ENCODE results near the gene HJURP.
"Not testable (repeated sequence)": the region's sequence is repeated elsewhere in the genome, so short reads cannot be mapped to it uniquely, and the experiment has no call there.

Gene HJURP, protein sequence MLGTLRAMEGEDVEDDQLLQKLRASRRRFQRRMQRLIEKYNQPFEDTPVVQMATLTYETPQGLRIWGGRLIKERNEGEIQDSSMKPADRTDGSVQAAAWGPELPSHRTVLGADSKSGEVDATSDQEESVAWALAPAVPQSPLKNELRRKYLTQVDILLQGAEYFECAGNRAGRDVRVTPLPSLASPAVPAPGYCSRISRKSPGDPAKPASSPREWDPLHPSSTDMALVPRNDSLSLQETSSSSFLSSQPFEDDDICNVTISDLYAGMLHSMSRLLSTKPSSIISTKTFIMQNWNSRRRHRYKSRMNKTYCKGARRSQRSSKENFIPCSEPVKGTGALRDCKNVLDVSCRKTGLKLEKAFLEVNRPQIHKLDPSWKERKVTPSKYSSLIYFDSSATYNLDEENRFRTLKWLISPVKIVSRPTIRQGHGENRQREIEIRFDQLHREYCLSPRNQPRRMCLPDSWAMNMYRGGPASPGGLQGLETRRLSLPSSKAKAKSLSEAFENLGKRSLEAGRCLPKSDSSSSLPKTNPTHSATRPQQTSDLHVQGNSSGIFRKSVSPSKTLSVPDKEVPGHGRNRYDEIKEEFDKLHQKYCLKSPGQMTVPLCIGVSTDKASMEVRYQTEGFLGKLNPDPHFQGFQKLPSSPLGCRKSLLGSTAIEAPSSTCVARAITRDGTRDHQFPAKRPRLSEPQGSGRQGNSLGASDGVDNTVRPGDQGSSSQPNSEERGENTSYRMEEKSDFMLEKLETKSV

DNA sequence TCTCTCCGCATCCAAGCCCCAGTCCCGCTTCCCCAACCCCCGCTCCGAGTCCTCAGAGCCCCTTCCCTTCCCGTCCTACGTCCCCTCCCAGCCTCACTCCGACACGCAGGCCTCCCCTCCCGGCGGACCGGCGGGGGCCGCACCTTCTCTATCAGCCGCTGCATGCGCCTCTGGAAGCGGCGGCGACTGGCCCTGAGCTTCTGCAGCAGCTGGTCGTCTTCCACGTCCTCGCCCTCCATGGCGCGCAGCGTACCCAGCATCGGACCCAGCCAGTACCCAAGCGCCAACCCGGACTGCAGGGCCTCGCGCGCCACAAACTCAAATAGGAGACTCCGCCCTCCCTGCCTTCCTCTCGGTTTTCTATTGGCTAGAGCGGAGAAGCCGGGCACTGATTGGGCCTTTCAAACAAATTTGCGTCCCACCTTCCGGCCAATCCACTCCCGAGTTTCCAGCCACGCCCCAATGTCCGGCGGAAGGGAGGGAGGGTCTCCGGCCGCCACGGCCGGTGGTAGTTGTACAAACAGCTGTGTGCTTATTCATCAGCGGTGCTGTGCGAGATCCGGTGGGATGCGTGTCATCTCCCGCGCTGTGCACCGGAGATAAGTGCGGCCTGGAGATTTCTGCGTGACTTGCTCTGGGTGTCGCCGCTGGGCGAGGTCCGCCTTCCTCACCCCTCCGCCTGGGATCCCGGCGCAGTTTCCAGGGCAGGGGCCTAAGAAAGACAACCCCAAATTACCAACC lies at the start of gene HJURP:
Gene HJURP (minus strand): TSS at position 295 of the 741 bp plus-strand sequence. CDS start 35 bp downstream, at position 260.
- FAIRE-seq = peak; percentile 97

DNA sequence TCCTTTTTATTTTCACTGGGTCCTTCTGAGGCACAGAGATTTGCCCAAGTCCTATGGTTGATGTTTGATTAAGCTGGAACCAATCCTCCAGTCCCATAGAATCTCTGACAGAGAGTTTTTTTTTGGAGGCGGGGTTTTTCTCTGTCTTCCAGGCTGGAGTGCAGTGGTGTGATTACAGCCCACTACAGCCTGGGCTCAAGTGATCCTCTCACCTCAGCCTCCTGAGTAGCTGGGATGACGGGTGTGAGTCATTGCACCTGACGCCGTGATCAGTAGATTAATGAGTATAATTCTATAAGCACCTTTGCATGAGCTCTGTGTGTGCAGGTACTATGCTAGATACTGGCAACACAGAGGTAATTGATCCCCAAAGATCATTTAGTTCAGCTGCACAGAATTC lies 47.5 kb upstream of the HJURP start:
- FAIRE-seq = no peak

DNA sequence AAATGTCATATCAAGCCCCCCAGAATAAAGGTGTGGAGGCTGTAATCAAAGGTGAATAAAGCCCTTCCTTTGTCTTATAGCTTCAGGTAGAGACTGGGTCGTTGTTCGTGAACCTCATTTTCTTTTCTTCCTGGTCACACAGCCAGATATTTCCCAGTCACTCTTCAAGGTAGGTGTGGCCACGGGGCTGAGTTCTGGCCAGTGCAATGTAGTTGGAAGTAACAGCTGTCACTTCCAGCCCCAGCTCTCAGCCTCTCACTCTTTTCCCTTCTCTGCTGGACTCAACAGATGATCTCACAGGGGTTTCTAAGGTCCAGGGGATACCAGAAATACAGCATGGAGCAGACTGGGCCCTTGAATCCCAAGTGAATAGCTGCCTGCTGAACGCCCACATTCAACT lies 47.0 kb upstream of the HJURP start:
- FAIRE-seq = no peak

DNA sequence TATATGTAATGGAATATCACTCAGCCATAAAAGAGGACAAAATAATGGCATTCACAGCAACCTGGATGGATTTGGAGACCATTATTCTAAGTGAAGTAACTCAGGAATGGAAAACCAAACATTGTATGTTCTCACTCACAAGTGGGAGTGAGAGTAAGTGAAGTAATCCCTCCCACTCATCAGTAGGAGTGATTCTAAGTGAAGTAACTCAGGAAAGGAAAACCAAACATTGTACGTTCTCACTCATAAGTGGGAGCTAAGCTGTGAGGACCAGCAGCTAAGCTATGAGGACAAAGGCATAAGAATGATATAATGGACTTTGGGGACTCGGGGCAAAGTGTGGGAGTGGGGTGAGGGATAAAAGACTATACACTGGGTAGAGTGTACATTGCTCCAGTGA lies 41.9 kb upstream of the HJURP start:
- FAIRE-seq = not testable (repeated sequence)

DNA sequence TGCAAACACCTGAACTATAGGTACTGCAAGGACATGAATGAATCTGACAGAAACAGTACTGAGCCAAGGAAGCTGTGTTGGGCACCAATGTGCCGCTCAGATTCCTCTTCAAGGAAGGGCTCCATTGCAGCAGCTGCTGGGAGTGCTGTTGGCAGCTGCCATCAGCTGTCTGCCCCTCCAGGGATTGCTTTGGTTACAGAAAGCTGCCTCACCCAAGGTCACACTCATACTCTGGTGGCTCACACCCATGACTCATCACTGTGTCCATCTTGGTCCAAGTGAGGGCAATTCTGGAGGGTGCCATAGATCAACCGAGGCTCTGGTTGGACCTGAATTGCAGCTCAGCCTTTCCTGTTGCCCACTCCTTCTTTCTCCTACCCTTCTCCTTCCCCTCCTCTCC lies 38.5 kb upstream of the HJURP start:
- no peak for FAIRE-seq

DNA sequence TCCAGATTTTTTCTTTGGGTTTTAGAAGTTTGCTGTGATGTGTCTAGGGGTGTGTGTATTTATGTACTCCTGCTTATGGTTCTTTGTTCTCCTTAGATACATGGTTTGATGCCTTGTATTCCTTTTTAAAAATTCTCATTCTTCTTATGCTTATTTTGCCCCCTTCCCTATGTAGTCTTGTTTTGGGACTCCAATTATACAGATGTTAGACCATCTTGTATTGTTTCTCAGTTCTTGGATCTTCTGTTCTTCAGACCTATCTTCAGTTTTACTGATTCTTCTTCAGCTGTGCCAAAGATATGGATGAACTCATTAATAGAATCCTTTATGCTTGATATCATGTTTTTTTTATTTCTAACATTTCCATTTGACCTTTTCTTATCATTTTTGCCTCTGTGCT lies 28.0 kb upstream of the HJURP start:
- no peak for FAIRE-seq

DNA sequence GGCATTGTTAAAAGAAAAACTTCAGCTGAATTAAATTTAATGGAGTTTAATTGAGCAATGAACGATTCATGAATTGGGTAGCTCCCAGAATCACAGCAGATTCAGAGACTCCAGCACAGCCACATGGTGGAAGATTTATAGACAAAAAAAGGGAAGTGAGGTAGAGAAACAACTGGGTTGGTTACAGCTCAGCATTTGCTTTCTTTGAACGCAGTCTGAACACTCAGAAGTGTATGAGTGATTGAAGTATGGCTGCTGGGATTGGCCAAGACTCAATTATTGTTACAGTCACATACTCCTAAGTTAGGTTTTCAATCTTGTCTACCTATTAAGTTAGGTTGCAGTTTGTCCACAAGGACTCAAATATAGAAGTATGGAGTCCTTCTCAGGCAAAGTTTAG lies 17.8 kb upstream of the HJURP start:
- not testable (repeated sequence) for FAIRE-seq

DNA sequence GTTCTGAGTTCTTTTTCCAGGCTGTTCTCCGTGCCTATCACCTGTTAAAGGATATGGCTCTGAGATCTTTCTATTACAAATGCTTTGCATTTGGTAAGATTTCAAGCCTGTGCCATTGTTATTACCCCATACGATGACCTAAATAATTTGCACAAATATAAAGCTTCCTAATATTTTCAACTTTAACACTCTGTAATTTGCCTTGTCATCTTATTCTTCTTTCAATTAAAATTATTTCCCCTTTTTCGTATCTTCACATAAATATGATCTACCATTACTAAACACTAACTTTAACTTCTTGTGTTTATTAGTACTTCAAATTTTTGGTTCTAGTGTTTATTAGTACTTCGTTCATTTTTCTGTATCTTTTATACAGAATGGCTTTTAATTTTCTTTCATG lies 17.1 kb upstream of the HJURP start:
- FAIRE-seq = peak; percentile 30

DNA sequence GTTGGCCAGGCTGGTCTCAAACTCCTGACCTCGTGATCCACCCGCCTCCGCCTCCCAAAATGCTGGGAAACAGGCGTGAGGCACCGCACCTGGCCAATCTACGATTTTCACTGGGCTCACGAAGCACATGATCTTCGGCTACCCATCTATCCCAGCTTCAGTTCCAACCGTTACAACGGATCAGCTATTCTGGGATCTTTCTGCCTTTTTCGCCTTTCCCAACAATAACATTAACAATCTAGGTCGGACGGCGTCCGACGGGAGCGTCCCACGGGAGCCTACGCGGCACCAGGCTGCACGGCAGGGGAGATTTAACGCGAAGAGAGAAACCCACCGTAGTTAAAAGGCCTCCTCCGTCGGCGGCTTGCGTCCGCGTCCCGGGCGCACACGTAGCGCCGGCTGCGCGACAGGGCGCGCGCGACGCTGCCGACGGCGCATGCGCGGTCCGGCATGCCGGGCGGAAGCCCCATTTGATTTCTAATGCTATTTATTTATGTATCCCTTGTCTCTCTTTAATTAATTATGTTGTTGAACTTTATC lies 13.7 kb upstream of the HJURP start, which contains the start of gene MSL3B:
Gene MSL3B (minus strand): TSS at position 394 of the 540 bp plus-strand sequence.
- FAIRE-seq = no peak

DNA sequence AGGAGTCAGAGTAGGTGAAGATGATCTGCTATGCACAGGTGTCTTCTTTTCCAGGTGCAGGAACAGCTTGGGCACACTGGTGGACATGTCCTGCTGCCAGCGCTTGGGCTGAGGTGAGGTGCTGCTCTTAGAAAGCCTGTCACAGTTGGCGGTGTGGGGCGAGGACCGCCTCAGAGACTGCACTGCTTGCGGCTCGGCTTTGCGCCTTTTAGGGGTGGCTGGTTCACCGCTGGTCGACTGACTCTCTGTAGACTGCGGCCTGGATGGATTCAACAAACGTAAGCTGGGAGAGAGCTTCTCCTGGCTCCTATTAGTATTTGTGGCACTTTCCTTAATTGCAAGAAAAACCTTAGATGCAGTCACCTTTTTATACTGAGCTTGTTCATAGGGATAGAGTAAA lies 12.1 kb upstream of the HJURP start:
- FAIRE-seq = no peak

DNA sequence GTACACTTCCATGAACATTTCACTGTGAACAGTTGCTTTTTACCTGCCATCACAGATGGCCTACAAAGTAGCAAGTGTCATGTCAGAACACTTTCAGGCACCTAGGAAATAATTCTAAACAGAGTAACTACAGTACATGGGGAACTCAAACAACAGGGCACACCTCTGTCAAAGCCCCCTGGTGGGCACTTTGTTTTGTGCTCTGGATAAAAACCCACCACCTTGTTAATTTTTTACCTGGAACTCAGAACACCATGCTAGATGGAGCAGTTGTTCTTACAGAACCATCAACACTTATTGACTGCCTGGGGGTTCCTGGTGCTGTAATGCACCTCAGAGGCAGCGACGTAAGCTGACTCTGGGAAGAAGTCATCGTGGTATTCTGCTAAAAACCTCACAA lies 11.5 kb upstream of the HJURP start:
- no peak for FAIRE-seq

DNA sequence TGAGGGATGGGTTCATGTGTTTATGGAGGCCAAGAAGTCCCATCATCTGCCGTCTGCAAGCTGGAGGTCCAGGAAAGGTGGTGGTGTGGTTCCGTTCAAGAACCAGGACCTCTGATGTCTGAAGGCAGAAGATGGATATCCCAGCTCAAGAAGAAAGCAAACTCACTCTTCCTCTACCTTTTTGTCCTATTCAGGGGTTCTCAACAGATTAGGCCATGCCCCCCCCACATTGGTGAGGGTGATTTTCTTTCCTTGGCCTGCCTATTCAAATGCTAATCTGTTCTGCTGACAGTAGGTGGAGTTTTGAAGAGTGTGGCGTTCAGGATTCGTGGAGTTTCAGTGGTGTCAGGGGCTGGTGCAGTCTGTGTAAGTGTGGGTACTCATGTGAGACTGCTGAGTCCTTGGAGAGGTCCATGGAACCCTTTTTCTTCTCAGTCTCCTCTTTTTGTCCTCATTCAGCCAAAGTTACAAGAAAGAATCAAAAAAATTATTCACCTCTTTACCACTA lies 8.0 kb upstream of the HJURP start:
- no peak for FAIRE-seq

DNA sequence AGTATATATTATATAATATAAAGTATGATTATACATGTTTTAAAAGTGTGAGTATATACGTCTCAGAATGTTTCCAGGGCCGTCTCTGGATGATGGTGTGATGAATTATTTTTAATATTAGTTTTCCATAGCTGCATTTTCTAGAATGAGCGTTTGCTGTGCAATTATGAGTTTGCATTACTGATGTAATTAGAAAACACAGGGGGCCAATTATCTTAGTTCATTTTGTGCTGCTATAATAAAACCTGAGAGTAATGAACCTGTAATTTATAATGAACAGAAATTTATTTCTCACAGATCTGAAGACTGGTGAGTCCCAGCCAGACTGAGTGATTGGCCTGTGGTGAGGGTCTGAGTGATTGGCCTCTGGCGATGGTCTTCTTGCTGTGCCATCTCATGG lies 4.0 kb upstream of the HJURP start:
- FAIRE-seq = no peak

DNA sequence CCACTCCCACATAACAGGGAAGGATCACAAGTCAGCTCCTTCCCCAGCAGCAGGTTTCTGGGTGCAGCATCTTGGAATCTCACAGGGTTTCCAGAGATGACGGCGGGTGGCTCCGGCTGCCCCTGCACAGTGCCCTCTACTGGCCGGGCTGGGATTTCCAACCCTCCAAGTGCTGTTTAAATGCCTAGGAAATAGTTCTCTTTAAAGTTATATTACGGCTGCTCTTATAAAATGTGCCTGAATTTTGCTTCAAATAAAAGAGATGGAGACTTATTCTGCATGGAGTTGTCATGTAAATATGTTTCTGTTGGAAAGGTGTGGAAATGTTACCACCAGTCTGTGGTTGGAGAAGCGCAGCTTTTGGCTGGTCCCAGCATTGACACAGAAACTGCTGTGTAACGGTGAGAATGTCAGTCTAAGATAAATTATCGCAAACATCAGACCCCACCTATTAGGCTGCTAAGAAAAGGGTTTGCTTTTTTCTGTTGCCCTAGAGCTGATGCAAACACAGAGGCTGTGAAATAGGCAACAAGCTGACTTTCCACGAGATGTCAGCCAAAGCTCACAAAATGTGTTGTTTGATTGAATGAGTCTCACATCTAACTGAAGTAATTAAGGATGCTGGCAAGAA lies 3.3 kb upstream of the HJURP start:
- FAIRE-seq = no peak

DNA sequence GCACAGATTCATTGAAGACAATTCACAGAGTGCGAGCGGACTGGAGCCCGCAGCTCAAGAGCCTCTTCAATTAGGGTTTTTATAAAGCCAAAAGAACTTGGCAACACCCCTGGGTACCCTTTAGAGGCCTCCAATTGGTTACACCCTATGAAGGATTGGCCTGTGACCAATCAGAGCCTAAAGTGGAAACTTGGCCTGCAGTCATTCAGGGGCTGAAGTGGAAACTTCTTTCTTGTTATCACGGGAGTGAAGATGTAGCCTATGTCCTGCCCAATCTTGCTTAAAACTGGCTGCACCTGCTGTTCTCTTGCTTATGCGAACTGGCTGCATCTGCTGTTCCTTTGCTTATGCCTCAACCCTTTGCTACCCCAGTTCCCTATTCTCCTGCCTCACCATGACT lies 1.8 kb upstream of the HJURP start:
- no peak for FAIRE-seq

DNA sequence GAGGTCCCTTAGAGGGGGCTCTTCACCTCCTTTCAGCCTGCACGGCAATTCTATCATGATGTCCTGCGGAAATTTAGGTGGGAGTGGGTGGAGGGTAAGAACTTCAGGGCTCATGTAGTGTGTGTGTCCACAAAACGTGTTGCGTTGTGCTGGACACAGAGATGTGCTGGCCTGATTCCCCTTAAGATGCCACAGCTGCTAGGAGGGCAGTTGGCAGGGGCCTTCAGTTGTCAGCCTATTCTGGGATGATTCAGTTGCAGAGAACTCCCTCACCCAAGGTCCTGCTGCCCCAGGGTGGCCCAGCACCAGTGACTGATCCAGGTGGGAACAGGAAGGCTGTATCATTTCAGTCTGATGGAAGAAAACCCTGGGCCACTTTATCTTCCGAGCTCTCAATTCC lies 1.0 kb upstream of the HJURP start:
- no peak for FAIRE-seq

DNA sequence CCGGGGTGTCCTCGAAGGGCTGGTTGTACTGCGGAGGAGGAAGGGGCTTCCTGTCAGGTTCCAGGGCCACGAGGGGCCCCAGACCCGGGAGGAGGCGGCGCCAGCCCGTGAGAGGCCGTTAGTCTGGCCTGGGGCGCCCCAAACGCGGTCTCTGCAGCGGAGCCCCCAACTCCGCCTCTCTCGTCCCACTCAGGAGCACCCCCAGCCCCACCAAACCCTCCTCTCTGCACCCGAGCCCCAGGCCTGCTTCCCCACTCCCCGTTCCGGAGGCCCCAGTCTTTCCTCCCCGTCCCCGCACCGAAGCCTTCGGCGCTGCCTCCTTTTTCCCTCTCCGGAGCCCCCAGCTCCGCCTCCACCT lies 473 bp downstream of the HJURP start:
- FAIRE-seq = no peak

DNA sequence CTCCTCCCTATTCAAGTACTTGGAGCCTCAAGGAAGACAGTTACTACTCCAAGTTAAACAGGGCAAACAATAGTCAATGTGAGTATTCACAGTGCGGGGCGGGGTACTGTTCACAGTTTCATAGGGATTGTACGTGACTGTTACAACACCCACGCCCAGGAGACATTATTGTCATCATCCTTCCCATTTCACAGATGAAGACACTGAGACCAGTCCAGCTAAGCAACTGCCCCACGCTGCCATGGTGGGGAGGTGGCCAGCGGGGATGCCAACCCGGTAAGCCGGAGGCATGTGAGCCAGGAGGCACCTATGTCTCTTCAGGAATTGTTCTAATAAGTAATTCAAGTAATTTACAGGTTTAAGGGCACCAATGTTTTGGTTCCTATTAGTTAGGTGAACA lies 982 bp downstream of the HJURP start:
- FAIRE-seq = no peak

DNA sequence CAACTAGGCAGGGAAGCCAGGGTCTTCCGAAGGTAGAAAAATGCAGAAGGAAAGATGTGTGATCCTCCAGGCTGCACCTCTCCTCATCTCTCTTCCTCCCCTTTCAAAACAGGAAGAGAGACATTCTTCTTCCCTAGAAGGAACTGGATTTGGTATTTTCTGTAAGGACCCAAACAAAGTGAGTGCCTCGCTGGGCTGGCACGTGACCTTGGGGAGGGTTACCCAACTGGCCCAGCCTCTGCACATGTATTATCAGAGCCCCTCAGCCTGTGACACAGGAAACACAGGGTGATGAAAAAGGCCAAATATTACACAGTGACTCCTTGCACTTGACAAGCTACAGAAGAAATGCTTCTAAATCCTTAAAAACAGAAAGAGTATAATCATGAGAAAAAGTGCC lies 2.3 kb downstream of the HJURP start:
- no peak for FAIRE-seq

DNA sequence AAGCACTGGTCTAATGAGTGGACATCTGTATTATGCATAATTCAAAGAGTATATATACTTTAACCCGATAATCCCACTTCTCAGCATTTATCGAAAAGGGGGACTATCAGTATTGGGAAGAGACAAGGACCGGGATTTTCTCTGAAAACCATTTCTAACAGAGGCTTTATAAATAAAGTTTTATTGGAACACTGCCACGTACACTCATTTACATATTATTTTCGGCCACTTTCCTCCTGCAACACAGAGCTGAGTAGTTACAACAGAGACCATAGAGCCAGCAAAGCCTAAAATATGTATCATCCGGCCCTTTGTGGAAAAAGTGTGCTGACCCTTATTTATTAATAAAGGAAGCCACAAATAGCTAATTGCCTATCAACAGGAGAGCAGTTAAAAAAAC lies 3.2 kb downstream of the HJURP start:
- no peak for FAIRE-seq

DNA sequence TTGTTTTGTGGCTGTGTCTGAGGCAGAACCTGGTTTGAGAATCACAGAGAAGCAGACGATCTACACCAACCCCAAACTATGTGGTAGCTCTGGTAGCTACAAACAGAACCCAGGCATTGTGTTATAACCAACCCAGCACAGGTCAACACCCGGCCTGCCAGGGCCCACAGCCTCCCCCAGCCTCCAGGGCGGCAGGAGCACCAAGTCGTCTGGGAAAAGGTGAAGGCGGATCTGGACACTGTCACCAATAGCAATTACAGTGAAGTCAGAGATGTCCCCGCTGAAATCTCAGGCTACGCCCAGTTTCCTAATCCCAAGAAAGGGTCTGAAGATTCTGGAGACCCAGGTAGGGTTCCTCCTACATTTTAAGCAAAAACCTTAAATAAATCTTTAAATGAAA lies 3.6 kb downstream of the HJURP start:
- FAIRE-seq = no peak

DNA sequence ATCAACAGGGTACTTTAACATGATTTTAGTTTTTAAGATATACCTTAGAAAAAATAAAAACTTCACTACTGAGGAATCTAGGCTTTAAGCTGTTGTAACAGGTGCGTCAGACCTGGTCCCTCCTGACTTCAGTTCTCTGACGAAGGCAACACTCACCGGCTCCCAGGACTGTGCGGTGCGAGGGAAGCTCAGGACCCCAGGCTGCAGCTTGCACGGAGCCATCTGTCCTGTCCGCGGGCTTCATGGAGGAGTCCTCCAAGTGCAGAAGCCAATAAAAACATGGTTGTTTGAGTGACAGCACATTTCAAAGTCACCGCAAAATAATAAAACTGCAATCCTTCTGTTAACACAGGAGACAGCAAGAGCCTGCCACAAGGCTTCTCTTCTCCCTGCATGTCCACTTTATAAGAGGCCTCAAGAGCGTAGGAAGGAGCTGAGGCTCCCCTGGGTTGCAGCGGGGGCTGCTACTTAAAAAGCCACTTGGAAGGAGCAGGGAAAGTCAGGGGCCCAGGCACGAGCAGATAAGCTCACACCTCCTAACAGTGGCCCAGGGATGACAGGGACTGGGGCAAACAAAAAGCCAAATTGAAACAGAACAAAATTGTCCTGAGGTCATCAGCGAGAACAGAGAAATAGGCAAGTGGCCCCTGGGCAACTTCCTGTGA lies 4.6 kb downstream of the HJURP start:
- no peak for FAIRE-seq

Data from G401.6 (cell line).